ENCODE results near the gene MSRB1. TPM values are rescaled to one million over a fixed set of nuclear protein-coding genes. Genes with fewer than 3 reads are reported as not detected.
"Not testable (repeated sequence)": the region's sequence is repeated elsewhere in the genome, so short reads cannot be mapped to it uniquely, and the experiment has no call there.

Gene MSRB1
- total and polyA plus RNA-seq, 2 donors (not counting 3 experiments of a cell fraction or from before 2014, with no cell fraction given) = 25.0 to 42.1 TPM

DNA sequence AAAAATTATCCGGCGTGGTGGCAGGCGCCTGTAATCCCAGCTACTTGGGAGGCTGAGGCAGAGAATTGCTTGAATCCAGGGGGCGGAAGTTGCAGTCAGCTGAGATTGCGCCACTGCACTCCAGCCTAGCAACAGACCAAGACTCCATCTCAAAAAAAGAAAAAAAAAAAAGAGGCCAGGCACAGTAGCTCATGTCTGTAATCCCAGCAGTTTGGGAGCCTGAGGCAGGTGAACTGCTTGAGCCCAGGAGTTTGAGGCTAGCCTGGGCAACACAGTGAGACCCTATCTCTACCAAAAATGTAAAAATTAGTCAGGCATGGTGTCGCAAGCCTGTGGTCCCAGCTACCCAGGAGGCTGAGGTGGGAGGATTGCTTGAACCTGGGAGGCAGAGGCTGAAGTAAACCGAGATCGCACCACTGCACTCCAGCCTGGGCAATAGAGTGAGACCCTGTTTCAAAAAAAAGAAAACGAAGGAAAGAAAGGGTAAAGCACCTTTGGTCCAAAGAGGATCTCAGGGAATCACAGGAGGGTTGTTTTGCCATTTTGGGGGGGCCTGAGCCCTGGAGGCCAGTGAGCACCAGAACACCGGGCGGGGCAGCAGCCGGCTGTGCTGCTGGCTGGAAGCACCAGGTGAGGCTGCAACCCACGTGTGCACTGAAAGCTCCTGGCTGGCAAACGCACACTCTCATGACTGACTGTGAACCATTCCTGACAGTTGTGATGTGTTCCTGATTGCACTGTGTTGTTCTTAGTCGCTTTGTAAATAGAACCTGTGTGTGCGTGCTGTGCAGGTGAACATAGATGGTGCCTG, 43.2 kb downstream of the MSRB1 start:
- Histone ChIP-seq H3K27ac (ENCODE audit: insufficient read depth, low read depth, low read length) (no peak overlapping the region), H2AFZ (ENCODE audit: low read depth, low read length) (no peak overlapping the region), H3K9me1 (replicated peaks; ENCODE audit: control insufficient read depth, extremely low read depth, insufficient read depth, low read length) (no peaks in the 10 kb centered on the region), H3K36me3 (ENCODE audit: control insufficient read depth in 2 of 2, extremely low read depth in 1 of 2, insufficient read depth in 2 of 2, low read length in 2 of 2) (no peaks in the 10 kb centered on the region), H3K9me3 (replicated peaks; ENCODE audit: control insufficient read depth, insufficient read depth, low read length) (no peaks in the 10 kb centered on the region), H3K4me3 (replicated peaks in 1 of 3; ENCODE audit: insufficient read depth in 1 of 3, low read depth in 1 of 3, low read length in 3 of 3) (no peak overlapping the region), H3K79me2 (ENCODE audit: control insufficient read depth, insufficient read depth, low read length) (no peaks in the 10 kb centered on the region), H3K4me1 (ENCODE audit: control insufficient read depth, extremely low read depth, insufficient read depth, low read length) (no peaks in the 10 kb centered on the region), H3K27me3 (ENCODE audit: control insufficient read depth in 2 of 2, insufficient read depth in 2 of 2, low read length in 2 of 2) (peaks cover 0 to 2% of the 10 kb centered on the region in 2 experiments), H3K9ac (replicated peaks; ENCODE audit: extremely low read depth, insufficient read depth, low read length) (no peak overlapping the region), H4K20me1 (replicated peaks; ENCODE audit: control insufficient read depth, extremely low read depth, insufficient read depth, low read length) (no peaks in the 10 kb centered on the region), H3K4me2 (ENCODE audit: insufficient read depth, low read length) (no peak overlapping the region)
- intact Hi-C loops (cut with micrococcal nuclease) (no loop called here), dilution Hi-C loops (cut with MboI; ENCODE audit: extremely low pct_ligation_motif_present, low sequenced_read_pairs) (no loop called here)
- FAIRE-seq (no peak), DNase-seq (ENCODE audit: low read depth, low spot score) (no peak)
- ChIA-PET POLR2A (no interaction called here), CTCF (no interaction called here)
- BruUV-seq (replicated peaks) = no TSS peak
- no peak for TF ChIP-seq POLR2A (IDR thresholded peaks at IDR 0.05; ENCODE audit: low read depth, low read length)
- no peak for TF ChIP-seq POLR2AphosphoS5 (IDR thresholded peaks at IDR 0.05; ENCODE audit: insufficient read depth, low read depth, low read length)
- no peak for TF ChIP-seq GATA2 (IDR thresholded peaks at IDR 0.05; ENCODE audit: insufficient read depth, insufficient read length, low read depth, low read length)
- TF ChIP-seq EZH2 (IDR thresholded peaks at IDR 0.05; ENCODE audit: borderline replicate concordance, low read depth, low read length, severe bottlenecking) = no peak
- TF ChIP-seq JUN (IDR thresholded peaks at IDR 0.05; ENCODE audit: borderline replicate concordance, insufficient read depth, insufficient read length, low read depth) = no peak
- no peak for TF ChIP-seq MYC (IDR thresholded peaks at IDR 0.05; ENCODE audit: low read depth, low read length)
- TF ChIP-seq, protein P1, sequence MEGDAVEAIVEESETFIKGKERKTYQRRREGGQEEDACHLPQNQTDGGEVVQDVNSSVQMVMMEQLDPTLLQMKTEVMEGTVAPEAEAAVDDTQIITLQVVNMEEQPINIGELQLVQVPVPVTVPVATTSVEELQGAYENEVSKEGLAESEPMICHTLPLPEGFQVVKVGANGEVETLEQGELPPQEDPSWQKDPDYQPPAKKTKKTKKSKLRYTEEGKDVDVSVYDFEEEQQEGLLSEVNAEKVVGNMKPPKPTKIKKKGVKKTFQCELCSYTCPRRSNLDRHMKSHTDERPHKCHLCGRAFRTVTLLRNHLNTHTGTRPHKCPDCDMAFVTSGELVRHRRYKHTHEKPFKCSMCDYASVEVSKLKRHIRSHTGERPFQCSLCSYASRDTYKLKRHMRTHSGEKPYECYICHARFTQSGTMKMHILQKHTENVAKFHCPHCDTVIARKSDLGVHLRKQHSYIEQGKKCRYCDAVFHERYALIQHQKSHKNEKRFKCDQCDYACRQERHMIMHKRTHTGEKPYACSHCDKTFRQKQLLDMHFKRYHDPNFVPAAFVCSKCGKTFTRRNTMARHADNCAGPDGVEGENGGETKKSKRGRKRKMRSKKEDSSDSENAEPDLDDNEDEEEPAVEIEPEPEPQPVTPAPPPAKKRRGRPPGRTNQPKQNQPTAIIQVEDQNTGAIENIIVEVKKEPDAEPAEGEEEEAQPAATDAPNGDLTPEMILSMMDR (IDR thresholded peaks at IDR 0.05; ENCODE audit: extremely low read depth in 1 of 2, insufficient read depth in 1 of 2, low read depth in 1 of 2, low read length in 2 of 2) = no peak
- TF ChIP-seq, protein P2, sequence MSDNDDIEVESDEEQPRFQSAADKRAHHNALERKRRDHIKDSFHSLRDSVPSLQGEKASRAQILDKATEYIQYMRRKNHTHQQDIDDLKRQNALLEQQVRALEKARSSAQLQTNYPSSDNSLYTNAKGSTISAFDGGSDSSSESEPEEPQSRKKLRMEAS (IDR thresholded peaks at IDR 0.05; ENCODE audit: insufficient read depth, insufficient read length) = no peak
- TF ChIP-seq FOS (IDR thresholded peaks at IDR 0.05; ENCODE audit: borderline replicate concordance, insufficient read depth, low read length) = no peak

DNA sequence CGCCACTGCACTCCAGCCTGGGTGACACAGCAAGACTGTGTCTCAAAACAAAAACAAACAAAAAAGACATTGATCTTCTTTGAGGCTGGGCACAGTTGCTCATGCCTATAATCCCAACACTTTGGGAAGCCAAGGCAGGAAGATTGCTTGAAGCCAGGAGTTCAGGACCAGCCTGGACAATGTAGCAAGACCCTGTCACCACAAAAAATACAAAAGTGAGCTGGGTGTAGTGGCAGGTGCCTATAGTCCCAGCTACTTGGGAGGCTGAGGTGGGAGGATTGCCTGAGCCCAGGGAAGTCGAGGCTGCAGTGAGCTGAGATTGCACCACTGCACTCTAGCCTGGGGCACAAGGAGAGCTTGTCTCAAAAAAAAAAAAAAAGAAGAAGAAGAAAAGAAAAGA, 45.3 kb downstream of the MSRB1 start:
- H3K4me1 ChIP-seq (ENCODE audit: control insufficient read depth, extremely low read depth, insufficient read depth, low read length); H3K36me3 ChIP-seq (ENCODE audit: control insufficient read depth in 2 of 2, extremely low read depth in 1 of 2, insufficient read depth in 2 of 2, low read length in 2 of 2); H3K9me1 ChIP-seq (replicated peaks; ENCODE audit: control insufficient read depth, extremely low read depth, insufficient read depth, low read length); POLR2A ChIA-PET; H3K27ac ChIP-seq (ENCODE audit: insufficient read depth, low read depth, low read length); H3K9ac ChIP-seq (replicated peaks; ENCODE audit: extremely low read depth, insufficient read depth, low read length); BruUV-seq (replicated peaks); H3K9me3 ChIP-seq (replicated peaks; ENCODE audit: control insufficient read depth, insufficient read depth, low read length); dilution Hi-C loops (cut with MboI; ENCODE audit: extremely low pct_ligation_motif_present, low sequenced_read_pairs); FAIRE-seq; DNase-seq (ENCODE audit: low read depth, low spot score); H3K27me3 ChIP-seq (ENCODE audit: control insufficient read depth in 2 of 2, insufficient read depth in 2 of 2, low read length in 2 of 2); H4K20me1 ChIP-seq (replicated peaks; ENCODE audit: control insufficient read depth, extremely low read depth, insufficient read depth, low read length); H3K79me2 ChIP-seq (ENCODE audit: control insufficient read depth, insufficient read depth, low read length); intact Hi-C loops (cut with micrococcal nuclease); H3K4me2 ChIP-seq (ENCODE audit: insufficient read depth, low read length); H2AFZ ChIP-seq (ENCODE audit: low read depth, low read length); H3K4me3 ChIP-seq (replicated peaks in 1 of 3; ENCODE audit: insufficient read depth in 1 of 3, low read depth in 1 of 3, low read length in 3 of 3): not testable (repeated sequence)
- CTCF ChIA-PET = interaction anchor here (1.7 kb wide), 1 partner anchor 19 kb away, joined by 4 read pairs; no protein-coding TSS in a partner anchor

All from endothelial cell of umbilical vein (primary cell).